Loucy (cell line): ENCODE data around the gene RAB44.

Experiments
- EZH2phosphoT487 ChIP-seq: fragments of 200-600 bp; IDR thresholded peaks from 2 replicates; pipeline ENCODE4 v1.6.1; 2018; ENCODE audit warnings: antibody characterized with exemption, mild to moderate bottlenecking, moderate library complexity, borderline replicate concordance
- TF ChIP-seq, protein P1 (sequence below): fragments of 200-600 bp; sonication (generic); conservative IDR thresholded peaks from 2 replicates; pipeline ENCODE4 v1.5.1; 2014; ENCODE audit warnings: mild to moderate bottlenecking, antibody characterized with exemption, low read length

DNA sequence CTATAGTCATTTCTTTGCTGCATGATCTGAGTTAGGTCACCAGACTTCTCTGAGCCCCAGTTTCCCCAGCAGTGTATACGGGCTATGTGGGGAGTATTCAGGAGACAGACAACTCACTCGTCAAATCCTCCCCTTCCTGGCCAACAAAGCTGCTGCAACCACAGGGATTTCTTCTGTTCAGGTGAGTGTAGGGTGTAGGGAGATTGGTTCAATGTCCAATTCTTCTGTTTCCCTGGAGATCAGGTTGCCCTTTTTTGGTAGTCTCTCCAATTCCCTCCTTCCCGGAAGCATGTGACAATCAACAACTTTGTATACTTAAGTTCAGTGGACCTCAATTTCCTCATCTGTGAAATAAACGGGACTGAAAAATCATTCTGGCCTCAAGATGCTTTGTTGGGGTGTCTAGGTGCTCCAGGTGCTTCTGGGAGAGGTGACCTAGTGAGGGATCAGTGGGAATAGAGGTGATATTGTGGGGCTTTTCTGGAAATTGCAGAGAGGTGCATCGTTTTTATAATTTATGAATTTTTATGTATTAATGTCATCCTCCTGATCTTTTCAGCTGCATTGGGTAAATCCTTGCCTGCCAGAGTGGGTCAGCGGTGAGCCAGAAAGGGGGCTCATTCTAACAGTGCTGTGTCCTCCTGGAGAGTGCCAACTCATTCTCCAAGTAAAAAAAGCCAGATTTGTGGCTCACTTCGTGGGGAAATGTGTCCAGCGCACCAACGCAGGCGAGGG is 19.7 kb upstream of the RAB44 start:
- TF ChIP-seq, protein P1, sequence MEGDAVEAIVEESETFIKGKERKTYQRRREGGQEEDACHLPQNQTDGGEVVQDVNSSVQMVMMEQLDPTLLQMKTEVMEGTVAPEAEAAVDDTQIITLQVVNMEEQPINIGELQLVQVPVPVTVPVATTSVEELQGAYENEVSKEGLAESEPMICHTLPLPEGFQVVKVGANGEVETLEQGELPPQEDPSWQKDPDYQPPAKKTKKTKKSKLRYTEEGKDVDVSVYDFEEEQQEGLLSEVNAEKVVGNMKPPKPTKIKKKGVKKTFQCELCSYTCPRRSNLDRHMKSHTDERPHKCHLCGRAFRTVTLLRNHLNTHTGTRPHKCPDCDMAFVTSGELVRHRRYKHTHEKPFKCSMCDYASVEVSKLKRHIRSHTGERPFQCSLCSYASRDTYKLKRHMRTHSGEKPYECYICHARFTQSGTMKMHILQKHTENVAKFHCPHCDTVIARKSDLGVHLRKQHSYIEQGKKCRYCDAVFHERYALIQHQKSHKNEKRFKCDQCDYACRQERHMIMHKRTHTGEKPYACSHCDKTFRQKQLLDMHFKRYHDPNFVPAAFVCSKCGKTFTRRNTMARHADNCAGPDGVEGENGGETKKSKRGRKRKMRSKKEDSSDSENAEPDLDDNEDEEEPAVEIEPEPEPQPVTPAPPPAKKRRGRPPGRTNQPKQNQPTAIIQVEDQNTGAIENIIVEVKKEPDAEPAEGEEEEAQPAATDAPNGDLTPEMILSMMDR: peak; percentile 35; the same call in 1 of the 2 replicates
- TF ChIP-seq EZH2phosphoT487: no peak
